HG02759 (cell line): ENCODE data around the gene ASS1.

Source experiments
- ATAC-seq: cut with Tn5 transposase; IDR thresholded peaks from one replicate; pipeline ENCODE4 v1.9.1; 2021; ENCODE audit warnings: mild to moderate bottlenecking, moderate library complexity; ENCODE audit not compliant: unreplicated experiment

Gene ASS1

GRCh38 chr9:130491830-130492482, 47.2 kb downstream of the ASS1 start:
- ATAC-seq = no peak

- ATAC-seq = no peak
Measured at GRCh38 chr9:130493021-130493420, 48.3 kb downstream of the ASS1 start.

GRCh38 chr9:130493476-130493875, 48.7 kb downstream of the ASS1 start:
- no peak for ATAC-seq

- no peak for ATAC-seq
Measured at GRCh38 chr9:130495067-130495466, 50.3 kb downstream of the ASS1 start.

- no peak for ATAC-seq
Measured at GRCh38 chr9:130497139-130497538, 52.4 kb downstream of the ASS1 start.

GRCh38 chr9:130498298-130498917, 53.6 kb downstream of the ASS1 start:
- no peak for ATAC-seq

GRCh38 chr9:130498918-130499698, 54.3 kb downstream of the ASS1 start:
- no peak for ATAC-seq

- no peak for ATAC-seq
Measured at GRCh38 chr9:130499804-130500263, 55.1 kb downstream of the ASS1 start.

- no peak for ATAC-seq
Measured at GRCh38 chr9:130500340-130501180, 55.8 kb downstream of the ASS1 start.

- no peak for ATAC-seq
Measured at GRCh38 chr9:130501639-130502038, 56.9 kb downstream of the ASS1 start.

GRCh38 chr9:130508218-130508617, 63.5 kb downstream of the ASS1 start:
- ATAC-seq = no peak

- no peak for ATAC-seq
Measured at GRCh38 chr9:130512199-130512598, 67.4 kb downstream of the ASS1 start.

- no peak for ATAC-seq
Measured at GRCh38 chr9:130513078-130513477, 68.3 kb downstream of the ASS1 start.

GRCh38 chr9:130518233-130518632, 73.5 kb downstream of the ASS1 start:
- ATAC-seq = no peak

- no peak for ATAC-seq
Measured at GRCh38 chr9:130518943-130519799, 74.4 kb downstream of the ASS1 start.

- ATAC-seq = no peak
Measured at GRCh38 chr9:130519927-130520326, 75.2 kb downstream of the ASS1 start.

GRCh38 chr9:130521715-130522114, 77.0 kb downstream of the ASS1 start:
- no peak for ATAC-seq

GRCh38 chr9:130522233-130522808, 77.6 kb downstream of the ASS1 start:
- no peak for ATAC-seq

GRCh38 chr9:130523921-130524320, 79.2 kb downstream of the ASS1 start:
- no peak for ATAC-seq
